ENCODE data around the gene RFTN1.
"Not testable (repeated sequence)": the region's sequence is repeated elsewhere in the genome, so short reads cannot be mapped to it uniquely, and the experiment has no call there.

Gene RFTN1

DNA sequence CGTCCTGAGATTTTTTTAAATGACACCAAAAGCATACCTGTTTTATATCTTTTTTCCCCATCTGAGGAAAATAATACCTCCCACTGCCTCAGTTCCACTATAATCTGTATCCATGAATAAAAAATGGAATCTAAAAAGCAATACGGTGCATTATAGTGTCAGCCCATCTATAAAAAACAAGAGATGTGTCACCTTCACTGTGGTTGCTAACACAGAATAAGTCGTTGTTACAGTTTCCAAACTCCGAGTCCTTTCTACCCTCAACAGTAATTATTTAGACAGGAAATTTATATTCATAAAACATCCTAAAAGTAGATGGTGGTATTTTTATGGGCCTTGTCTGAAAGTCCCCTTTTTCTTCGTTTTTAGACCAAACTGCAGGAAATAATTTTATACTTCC is 19.4 kb downstream of the RFTN1 start:
- in situ Hi-C loops (cut with MboI; ENCODE audit: low pct_unique_long_range_greater_than_20kb, low sequenced_read_pairs): no loop called here

DNA sequence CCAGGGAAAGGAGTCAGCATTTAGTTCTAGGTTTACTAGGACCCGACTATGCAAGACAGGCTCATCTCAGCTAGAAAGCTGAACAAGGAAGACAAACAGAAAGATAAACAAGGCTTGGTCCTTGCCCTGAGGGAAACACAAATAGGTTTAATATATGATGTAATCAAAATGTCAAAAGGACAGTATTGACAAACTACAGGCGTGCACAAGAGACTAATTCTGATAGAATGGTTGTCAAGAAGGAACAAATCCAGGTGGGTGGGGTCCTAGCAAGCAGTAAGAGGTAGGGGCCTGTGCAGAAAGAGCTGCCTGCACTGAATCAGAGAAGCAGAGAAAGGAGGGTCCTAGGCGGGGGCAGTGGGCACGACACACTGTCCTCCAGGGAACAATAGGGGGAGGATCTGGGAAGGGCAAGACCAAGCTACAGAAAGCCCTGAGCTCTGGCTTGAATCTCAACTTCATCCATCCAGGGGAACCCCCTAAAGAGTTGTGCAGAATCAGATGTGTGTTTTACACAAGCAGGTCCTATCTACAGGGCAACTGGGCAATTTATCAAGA is 23.4 kb downstream of the RFTN1 start:
- no peak for DNase-seq

More for the DNA sequence above, 19.4 kb downstream of the RFTN1 start:
- DNase-seq: no peak

GRCh38 chr3:16489326-16490061 is 24.0 kb downstream of the RFTN1 start:
- in situ Hi-C loops (cut with MboI; ENCODE audit: low pct_unique_long_range_greater_than_20kb, low sequenced_read_pairs); DNase-seq: not testable (repeated sequence)

More for the DNA sequence above, 23.4 kb downstream of the RFTN1 start:
- in situ Hi-C loops (cut with MboI; ENCODE audit: low pct_unique_long_range_greater_than_20kb, low sequenced_read_pairs): no loop called here

- in situ Hi-C loops (cut with MboI; ENCODE audit: low pct_unique_long_range_greater_than_20kb, low sequenced_read_pairs): no loop called here
- DNase-seq: no peak
These were observed 24.9 kb downstream of the RFTN1 start for GRCh38 chr3:16488637-16489036.

DNA sequence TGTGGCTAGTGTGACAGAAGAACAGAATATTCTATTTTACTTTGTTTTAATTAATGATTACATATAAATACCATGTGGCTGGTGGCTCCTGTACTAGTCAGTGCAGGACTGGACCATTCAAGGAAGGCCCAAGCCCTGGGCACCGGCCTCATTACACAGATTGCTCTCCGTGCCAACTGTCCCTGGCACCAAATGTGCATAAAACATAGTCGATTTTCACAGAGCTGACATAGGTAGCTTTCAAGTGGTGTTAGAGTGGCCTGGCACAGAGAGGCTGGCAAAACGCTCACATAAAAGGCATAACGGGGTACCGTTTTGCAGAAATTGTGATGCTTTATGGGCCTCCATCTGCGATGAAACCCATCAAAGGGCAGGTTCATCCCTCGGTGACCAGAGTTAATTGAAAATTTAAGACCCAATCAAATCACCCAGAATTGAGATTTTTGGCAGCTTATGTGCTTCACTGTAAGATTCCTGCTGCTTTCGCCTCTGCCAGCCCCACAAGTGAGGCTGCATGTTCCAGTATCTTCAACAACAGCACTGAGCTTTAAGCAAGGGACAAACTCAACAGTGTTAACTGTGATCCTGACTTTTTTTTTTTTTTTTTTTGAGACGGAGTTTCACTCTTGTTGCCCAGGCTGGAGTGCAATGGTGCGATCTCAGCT is 25.9 kb downstream of the RFTN1 start:
- no peak for DNase-seq
- in situ Hi-C loops (cut with MboI; ENCODE audit: low pct_unique_long_range_greater_than_20kb, low sequenced_read_pairs): no loop called here

DNA sequence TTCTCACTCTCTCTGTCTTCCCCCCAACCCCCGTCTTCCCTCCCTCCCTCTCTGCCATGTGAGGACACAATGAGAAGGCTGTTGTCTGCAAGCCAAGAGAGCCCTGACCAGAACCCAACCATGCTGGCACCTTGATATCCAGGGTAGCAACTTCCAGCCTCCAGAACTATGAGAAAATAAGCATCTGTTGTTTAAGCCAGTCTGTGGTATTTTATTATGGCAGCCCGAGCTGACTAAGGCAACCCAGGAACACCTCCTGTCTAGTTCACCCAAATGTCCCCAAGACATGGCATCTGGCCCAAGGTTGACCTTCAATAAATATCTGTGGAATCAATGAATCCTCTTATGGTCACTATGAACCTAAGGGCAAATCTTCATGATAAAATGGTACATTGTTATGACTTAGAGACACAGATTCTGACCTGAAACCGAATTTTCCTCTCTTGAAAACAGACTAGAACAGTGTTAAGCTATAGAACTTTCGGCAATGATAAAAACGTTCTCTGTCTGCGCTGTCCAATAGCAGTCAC is 26.5 kb downstream of the RFTN1 start:
- DNase-seq: no peak
- in situ Hi-C loops (cut with MboI; ENCODE audit: low pct_unique_long_range_greater_than_20kb, low sequenced_read_pairs): no loop called here

DNA sequence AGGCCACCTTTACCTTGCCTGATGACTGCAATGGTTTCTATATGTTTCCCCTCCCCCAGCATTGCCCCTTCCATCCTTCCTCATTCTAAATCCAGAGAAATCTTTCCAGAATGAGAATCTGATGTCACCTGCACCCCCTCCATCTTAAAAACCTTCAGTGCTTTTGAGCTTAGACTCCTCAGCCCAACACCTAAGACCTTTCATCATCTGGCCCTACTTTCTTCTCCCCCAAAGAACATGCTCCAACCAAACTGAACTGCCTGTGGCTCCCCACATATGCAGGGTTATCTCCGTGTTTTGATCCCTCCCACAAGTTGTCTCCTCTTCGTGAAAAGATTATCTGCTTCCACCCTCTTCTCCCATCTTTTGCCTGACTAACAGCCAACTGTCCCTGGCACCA is 27.3 kb downstream of the RFTN1 start:
- no peak for DNase-seq
- in situ Hi-C loops (cut with MboI; ENCODE audit: low pct_unique_long_range_greater_than_20kb, low sequenced_read_pairs): no loop called here

- in situ Hi-C loops (cut with MboI; ENCODE audit: low pct_unique_long_range_greater_than_20kb, low sequenced_read_pairs): no loop called here
- no peak for DNase-seq
These were observed 28.0 kb downstream of the RFTN1 start for GRCh38 chr3:16485395-16485992.

- no peak for DNase-seq
- in situ Hi-C loops (cut with MboI; ENCODE audit: low pct_unique_long_range_greater_than_20kb, low sequenced_read_pairs): no loop called here
These were observed 28.5 kb downstream of the RFTN1 start for GRCh38 chr3:16484984-16485383.

GRCh38 chr3:16484216-16484615 is 29.3 kb downstream of the RFTN1 start:
- DNase-seq: no peak
- in situ Hi-C loops (cut with MboI; ENCODE audit: low pct_unique_long_range_greater_than_20kb, low sequenced_read_pairs): no loop called here

GRCh38 chr3:16482770-16483531 is 30.5 kb downstream of the RFTN1 start:
- peak; percentile 75 for DNase-seq
- in situ Hi-C loops (cut with MboI; ENCODE audit: low pct_unique_long_range_greater_than_20kb, low sequenced_read_pairs): no loop called here

DNA sequence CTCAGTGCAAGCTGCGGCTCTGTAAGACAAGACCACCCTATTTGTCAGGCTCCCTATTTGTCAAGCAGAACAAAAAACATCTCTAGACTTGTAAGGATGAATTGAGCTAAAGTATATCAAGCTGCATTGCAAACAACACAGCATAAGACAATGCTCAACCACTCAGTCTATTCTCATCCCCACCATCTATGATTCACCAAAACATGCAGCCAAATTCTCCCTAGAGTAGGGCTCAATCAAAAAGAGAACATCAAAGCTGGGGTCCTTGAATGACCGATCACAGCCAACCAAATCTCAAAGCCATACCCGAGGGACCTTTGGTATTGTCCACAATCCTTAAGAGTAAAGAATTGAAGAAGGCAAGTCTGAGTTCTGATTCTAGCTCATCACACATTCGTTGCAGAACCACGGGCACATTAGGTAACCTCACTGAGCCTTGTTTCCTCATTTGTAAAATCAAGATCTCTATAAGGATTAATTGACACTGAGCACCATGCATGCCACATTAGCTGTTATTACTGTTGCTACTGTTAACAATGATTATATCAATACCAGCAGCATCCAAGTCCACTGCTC is 31.2 kb downstream of the RFTN1 start:
- no peak for DNase-seq
- in situ Hi-C loops (cut with MboI; ENCODE audit: low pct_unique_long_range_greater_than_20kb, low sequenced_read_pairs): no loop called here

GRCh38 chr3:16481546-16481897 is 32.0 kb downstream of the RFTN1 start:
- no peak for DNase-seq
- in situ Hi-C loops (cut with MboI; ENCODE audit: low pct_unique_long_range_greater_than_20kb, low sequenced_read_pairs): no loop called here

DNA sequence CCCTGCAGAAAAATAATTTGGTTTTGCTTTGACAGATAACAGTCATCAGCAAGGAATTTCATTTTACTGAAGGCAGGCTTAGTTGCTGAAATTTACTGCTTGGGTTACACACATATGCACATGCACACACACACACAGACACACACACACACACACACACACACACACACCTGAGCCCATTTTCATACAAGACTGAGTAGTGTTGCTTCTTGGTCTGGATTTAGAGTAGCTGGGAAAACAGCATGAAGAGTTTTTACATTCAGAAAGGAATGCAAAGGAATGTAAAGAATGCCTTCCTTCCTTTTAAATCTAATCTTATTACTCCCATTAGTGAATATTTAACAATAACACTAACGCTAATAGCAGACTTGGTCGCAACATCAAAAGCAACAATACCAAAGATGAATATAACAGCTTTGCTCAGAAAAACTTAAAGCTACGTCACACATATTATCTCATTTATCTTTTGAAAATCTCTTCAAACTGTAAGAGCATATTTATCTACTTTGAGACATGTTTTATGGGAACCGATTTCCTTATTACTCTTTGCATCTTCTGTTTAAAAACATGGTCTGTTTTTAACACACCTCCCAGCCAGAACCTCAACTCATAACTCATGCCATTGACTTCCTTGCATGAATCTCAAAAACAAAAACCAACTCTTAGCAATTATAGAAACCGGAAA is 32.5 kb downstream of the RFTN1 start:
- peak; percentile 46 for DNase-seq
- in situ Hi-C loops (cut with MboI; ENCODE audit: low pct_unique_long_range_greater_than_20kb, low sequenced_read_pairs): no loop called here

GRCh38 chr3:16478516-16478915 is 35.0 kb downstream of the RFTN1 start:
- DNase-seq: no peak
- in situ Hi-C loops (cut with MboI; ENCODE audit: low pct_unique_long_range_greater_than_20kb, low sequenced_read_pairs): no loop called here

DNA sequence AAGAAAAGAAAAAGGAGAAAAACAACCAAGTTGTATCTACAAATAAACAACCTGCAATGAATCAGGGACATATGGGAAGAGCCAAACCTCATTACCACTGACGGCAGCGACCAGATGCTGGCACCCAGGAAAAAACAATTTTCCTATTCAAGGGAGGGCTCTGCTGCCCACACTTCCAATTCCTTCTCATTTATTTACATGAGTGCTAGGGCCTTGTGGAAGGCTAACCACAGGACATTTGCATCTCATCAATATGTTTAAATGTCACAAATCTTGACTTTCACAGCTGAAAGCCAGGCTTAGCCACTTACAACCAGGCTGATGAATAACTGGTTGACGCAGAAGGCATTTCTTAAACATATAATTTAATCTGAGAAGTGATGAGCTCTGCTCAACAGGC is 36.0 kb downstream of the RFTN1 start:
- in situ Hi-C loops (cut with MboI; ENCODE audit: low pct_unique_long_range_greater_than_20kb, low sequenced_read_pairs): no loop called here
- DNase-seq: no peak

DNA sequence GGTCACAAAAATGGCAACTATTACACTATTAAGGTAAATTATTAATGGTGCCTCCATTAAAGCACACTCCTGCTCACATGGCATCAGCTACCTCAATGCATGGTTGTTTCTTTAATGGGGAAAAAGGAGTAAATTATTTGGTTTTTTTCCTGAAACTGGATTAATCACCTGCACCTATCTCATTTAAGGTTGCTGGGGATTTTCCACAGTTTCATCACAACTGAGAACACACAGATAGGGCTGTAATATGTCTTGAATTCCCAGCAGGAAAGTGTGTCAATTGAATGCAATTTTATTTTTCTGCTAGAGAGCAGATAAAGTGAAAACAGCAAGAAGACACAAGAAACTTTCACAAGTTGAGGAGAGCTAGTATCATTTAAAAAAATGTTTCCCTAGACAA is 36.4 kb downstream of the RFTN1 start:
- no peak for DNase-seq
- in situ Hi-C loops (cut with MboI; ENCODE audit: low pct_unique_long_range_greater_than_20kb, low sequenced_read_pairs): no loop called here

- DNase-seq: no peak
- in situ Hi-C loops (cut with MboI; ENCODE audit: low pct_unique_long_range_greater_than_20kb, low sequenced_read_pairs): no loop called here
These were observed 36.9 kb downstream of the RFTN1 start for GRCh38 chr3:16476636-16477035.
